HUES48 (cell line): ENCODE data around the gene SCYGR2.

Experiments
- H3K27ac ChIP-seq: one replicate; pipeline ENCODE4 v1.7.0; 2013; ENCODE audit warnings: low read depth, low read length, inconsistent platforms
- H3K27me3 ChIP-seq: 2 replicates; pipeline ENCODE4 v1.6.1; 2013; ENCODE audit warnings: mild to moderate bottlenecking, low read length; ENCODE audit not compliant: control insufficient read depth, insufficient read depth
- H3K36me3 ChIP-seq: 2 replicates; pipeline ENCODE4 v1.6.1; 2013; ENCODE audit warnings: low read length; ENCODE audit not compliant: control insufficient read depth, insufficient read depth
- H3K4me1 ChIP-seq: 2 replicates; pipeline ENCODE4 v1.6.1; 2013; ENCODE audit warnings: mild to moderate bottlenecking, low read length; ENCODE audit not compliant: control insufficient read depth, insufficient read depth
- H3K4me3 ChIP-seq: 2 replicates; pipeline ENCODE4 v1.5.1; 2013; ENCODE audit warnings: mild to moderate bottlenecking, low read depth, low read length
- H3K9ac ChIP-seq: 2 replicates; pipeline ENCODE4 v1.6.1; 2013; ENCODE audit warnings: mild to moderate bottlenecking, low read depth, low read length, moderate library complexity
- H3K9me3 ChIP-seq: 2 replicates; pipeline ENCODE4 v1.6.1; 2013; ENCODE audit warnings: low read length; ENCODE audit not compliant: control insufficient read depth, insufficient read depth

SCYGR2 gene

GRCh38 chr2:227579791-227580190 lies 18.9 kb upstream of the SCYGR2 start:
- H3K4me3 ChIP-seq: no peak overlapping the region
- no peaks in the 10 kb centered on the region for H3K36me3 ChIP-seq
- H3K4me1 ChIP-seq: peaks cover 9% of the 10 kb centered on the region
- H3K27me3 ChIP-seq: no peaks in the 10 kb centered on the region
- H3K9me3 ChIP-seq: peaks cover 11% of the 10 kb centered on the region
- H3K27ac ChIP-seq: no peak overlapping the region
- no peak overlapping the region for H3K9ac ChIP-seq

DNA sequence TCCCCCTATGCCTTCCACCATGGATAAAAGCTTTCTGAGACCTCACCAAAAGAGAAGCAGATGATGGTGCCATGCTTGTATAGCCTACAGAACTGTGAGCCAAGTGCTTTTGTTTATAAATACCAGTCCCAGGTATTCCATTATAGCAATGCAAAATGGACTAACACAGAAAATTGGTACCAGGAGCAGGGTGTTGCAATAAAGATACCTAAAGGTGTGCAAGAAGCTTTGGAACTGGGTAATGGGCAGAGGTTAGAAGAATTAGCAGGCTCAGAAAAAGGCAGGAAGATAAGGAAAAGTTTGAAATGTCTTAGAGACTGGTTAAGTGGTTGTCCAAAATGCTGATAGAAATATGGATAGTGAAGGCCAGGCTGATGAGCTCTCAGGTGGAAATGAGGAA lies 16.3 kb upstream of the SCYGR2 start:
- Histone ChIP-seq H3K4me3 (no peak overlapping the region), H3K27me3 (no peaks in the 10 kb centered on the region), H3K36me3 (no peaks in the 10 kb centered on the region), H3K9ac (no peak overlapping the region), H3K4me1 (peaks cover 4% of the 10 kb centered on the region), H3K9me3 (peaks cover 11% of the 10 kb centered on the region), H3K27ac (no peak overlapping the region)

DNA sequence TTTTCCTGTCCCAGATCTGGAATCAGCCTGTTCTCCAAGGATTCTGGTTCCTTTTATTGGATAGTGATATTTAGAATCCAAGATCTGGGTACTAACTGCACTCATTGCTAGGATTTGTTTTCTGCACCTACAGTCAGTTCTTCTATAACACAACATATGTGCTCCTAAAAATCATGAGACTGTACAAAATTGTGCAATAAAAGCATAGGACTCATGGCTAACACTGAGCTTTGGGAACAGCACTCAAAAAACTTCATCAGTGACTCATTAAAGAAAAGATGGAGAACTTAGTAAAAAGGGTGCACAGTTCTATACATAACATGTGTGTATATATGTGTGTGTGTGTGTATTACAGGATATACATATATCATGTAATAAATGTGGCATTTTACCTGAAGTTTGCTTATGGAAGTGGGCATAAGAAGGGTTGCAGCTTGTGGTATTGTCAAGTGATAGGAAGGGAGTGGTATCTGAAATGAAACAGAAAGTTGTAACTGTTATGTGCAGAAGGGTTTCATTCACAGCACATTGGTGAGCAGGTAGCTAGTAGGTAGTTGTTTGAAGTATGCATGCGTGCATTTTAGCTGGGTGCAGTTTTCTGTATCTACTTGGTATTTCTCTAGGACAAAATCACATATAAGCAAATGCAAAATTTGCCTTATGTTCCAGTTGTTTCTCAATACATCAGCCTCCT lies 5.9 kb upstream of the SCYGR2 start:
- no peaks in the 10 kb centered on the region for H3K4me1 ChIP-seq
- no peak overlapping the region for H3K9ac ChIP-seq
- no peaks in the 10 kb centered on the region for H3K9me3 ChIP-seq
- H3K4me3 ChIP-seq: no peak overlapping the region
- H3K27me3 ChIP-seq: no peaks in the 10 kb centered on the region
- H3K36me3 ChIP-seq: no peaks in the 10 kb centered on the region
- H3K27ac ChIP-seq: no peak overlapping the region

DNA sequence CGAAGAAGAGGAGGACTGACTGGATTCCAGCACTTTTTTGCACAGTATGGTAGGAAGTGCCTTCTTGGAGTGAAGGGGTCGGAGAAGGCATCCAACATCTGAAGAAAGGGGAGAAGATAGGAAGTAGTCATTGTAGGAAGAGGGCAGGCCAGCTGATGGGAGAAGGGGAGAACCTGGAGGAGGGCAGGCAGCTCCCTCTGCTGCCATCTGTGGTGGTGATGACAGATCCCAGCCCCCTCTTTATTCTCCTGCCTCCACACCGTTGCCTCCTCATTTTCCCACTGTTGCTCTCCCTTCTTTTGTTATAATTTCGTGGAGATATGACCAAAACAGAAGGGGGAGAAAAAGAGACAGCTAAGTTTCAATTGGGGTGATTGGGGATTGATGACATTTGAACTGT lies 2.9 kb upstream of the SCYGR2 start:
- no peaks in the 10 kb centered on the region for H3K36me3 ChIP-seq
- no peaks in the 10 kb centered on the region for H3K4me1 ChIP-seq
- no peak overlapping the region for H3K9ac ChIP-seq
- no peaks in the 10 kb centered on the region for H3K9me3 ChIP-seq
- H3K27ac ChIP-seq: no peak overlapping the region
- no peaks in the 10 kb centered on the region for H3K27me3 ChIP-seq
- H3K4me3 ChIP-seq: no peak overlapping the region

- H3K4me3 ChIP-seq: no peak overlapping the region
These were observed 1.7 kb upstream of the SCYGR2 start for GRCh38 chr2:227597036-227597435.

GRCh38 chr2:227597998-227598397 lies 695 bp upstream of the SCYGR2 start:
- H3K36me3 ChIP-seq: no peaks in the 10 kb centered on the region
- no peaks in the 10 kb centered on the region for H3K27me3 ChIP-seq
- H3K9ac ChIP-seq: no peak overlapping the region
- H3K9me3 ChIP-seq: no peaks in the 10 kb centered on the region
- H3K4me3 ChIP-seq: no peak overlapping the region
- H3K4me1 ChIP-seq: no peaks in the 10 kb centered on the region
- H3K27ac ChIP-seq: no peak overlapping the region

More at GRCh38 chr2:227597036-227597435, 1.7 kb upstream of the SCYGR2 start:
- Histone ChIP-seq H3K27ac (no peak overlapping the region), H3K9ac (no peak overlapping the region), H3K9me3 (no peaks in the 10 kb centered on the region), H3K4me1 (no peaks in the 10 kb centered on the region), H3K27me3 (no peaks in the 10 kb centered on the region), H3K36me3 (no peaks in the 10 kb centered on the region)

- Histone ChIP-seq H3K9ac (no peak overlapping the region), H3K9me3 (no peaks in the 10 kb centered on the region), H3K27me3 (no peaks in the 10 kb centered on the region), H3K4me1 (no peaks in the 10 kb centered on the region), H3K36me3 (no peaks in the 10 kb centered on the region), H3K27ac (no peak overlapping the region), H3K4me3 (no peak overlapping the region)
These were observed 3.7 kb downstream of the SCYGR2 start for GRCh38 chr2:227602358-227602757.

- H3K9ac ChIP-seq: no peak overlapping the region
- H3K4me3 ChIP-seq: no peak overlapping the region
- H3K27ac ChIP-seq: no peak overlapping the region
- H3K36me3 ChIP-seq: no peaks in the 10 kb centered on the region
- no peaks in the 10 kb centered on the region for H3K27me3 ChIP-seq
- H3K9me3 ChIP-seq: no peaks in the 10 kb centered on the region
- no peaks in the 10 kb centered on the region for H3K4me1 ChIP-seq
These were observed 7.8 kb downstream of the SCYGR2 start for GRCh38 chr2:227606476-227606875.

DNA sequence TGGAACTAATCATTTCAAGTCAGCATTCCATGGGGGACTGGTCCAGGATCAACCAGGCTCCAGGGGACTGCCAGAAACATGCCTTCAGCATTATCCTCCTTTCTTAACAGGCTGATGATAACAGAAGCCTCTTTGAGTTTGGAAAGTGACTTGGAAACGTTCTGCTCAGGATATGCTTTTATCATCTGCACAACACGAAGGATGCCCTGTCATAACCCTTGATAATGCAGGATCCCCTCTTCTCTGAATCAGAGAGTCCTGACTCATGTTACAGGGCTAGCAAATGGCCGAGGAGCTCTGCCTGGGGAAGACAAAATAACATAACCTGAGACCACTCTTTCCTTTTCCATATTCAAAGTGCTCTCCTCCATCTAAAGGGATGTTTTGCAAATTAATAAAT lies 9.2 kb downstream of the SCYGR2 start:
- Histone ChIP-seq H3K9me3 (no peaks in the 10 kb centered on the region), H3K27me3 (no peaks in the 10 kb centered on the region), H3K36me3 (no peaks in the 10 kb centered on the region), H3K4me1 (no peaks in the 10 kb centered on the region), H3K4me3 (no peak overlapping the region), H3K9ac (no peak overlapping the region), H3K27ac (no peak overlapping the region)

DNA sequence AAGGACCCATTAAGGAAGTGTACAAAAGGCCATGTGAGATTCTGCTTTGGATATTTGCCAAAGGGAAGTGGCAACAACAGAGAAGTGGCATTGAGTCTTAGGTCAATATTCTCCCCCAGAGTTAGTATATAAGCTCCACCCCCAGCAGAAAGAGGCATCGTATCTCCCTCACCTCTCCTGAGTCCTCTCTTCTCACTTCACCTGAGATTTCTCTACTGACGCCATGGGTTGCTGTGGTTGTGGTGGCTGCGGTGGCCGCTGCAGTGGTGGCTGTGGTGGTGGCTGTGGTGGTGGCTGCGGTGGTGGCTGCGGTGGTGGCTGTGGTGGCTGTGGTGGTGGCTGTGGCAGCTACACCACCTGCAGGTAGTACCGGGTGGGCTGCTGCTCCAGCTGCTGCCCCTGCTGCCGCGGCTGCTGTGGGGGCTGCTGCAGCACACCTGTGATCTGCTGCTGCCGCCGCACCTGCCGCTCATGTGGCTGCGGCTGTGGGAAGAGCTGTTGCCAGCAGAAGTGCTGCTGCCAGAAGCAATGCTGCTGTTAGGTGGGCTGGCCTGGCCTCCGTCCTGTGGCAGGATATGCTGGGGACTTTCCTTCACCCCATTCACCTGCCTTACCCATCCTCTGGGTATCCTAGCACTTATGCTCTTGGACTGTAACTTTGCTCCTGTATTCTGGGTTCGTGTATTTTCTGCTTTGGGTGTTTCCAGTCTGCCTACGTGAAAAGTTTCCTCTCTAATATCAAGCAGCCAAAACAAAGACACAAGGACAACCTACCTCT lies 10.1 kb downstream of the SCYGR2 start:
- no peaks in the 10 kb centered on the region for H3K27me3 ChIP-seq
- no peaks in the 10 kb centered on the region for H3K9me3 ChIP-seq
- H3K9ac ChIP-seq: no peak overlapping the region
- H3K27ac ChIP-seq: no peak overlapping the region
- H3K4me3 ChIP-seq: no peak overlapping the region
- no peaks in the 10 kb centered on the region for H3K4me1 ChIP-seq
- H3K36me3 ChIP-seq: no peaks in the 10 kb centered on the region

DNA sequence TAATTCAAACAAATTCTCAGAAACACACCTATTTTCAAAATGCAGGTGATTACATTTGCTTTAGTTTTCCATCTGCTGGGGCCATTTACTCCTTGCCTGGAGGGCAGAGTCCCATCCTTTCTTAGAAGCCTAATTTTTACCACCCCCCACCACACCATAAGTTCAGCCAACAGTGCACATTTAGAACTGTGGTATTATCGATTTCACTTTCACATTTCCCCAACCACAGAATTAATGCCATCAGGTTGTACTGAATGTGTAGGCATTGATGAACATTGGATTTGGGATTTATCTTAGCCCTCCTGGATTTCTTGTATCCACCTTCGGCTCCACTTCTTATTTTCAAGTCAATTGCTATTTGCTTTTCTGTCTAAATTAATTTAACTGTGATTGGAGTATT lies 11.4 kb downstream of the SCYGR2 start:
- no peak overlapping the region for H3K4me3 ChIP-seq
- H3K9me3 ChIP-seq: no peaks in the 10 kb centered on the region
- H3K27me3 ChIP-seq: no peaks in the 10 kb centered on the region
- H3K9ac ChIP-seq: no peak overlapping the region
- no peak overlapping the region for H3K27ac ChIP-seq
- H3K36me3 ChIP-seq: no peaks in the 10 kb centered on the region
- H3K4me1 ChIP-seq: no peaks in the 10 kb centered on the region
